ENCODE results near the gene GRIP1. TPM values are rescaled to one million over a fixed set of nuclear protein-coding genes. Genes with fewer than 3 reads are reported as not detected.

The GRIP1 gene
- total and polyA plus RNA-seq, 12 donors = 0.12 to 7.3 (median 1.9) TPM

DNA sequence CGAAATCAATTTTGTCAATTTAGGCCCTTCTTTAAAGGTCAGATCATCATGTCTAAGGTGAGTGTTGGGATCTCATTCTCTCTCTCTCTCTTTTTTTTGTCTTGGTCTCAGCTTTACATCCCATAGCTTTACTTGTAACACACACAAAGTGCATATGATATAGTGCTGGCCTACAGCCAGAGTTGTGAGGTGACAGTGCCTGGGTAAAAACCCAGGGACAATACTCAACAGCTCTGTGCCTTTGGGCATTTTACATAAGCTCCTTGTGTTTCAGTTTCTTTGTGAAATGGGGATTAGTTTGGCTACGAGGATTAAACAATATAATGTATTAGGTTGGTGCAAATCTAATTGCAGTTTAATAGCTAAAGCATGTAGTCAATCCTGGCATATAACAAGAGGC, 40.2 kb downstream of the GRIP1 start:
- no peaks in the 10 kb centered on the region for H3K4me1 ChIP-seq
- WGBS, 2 donors = 86 to 88% methylated on average over 2 of the region's 2 CpGs
- H3K4me3 ChIP-seq = no peak overlapping the region

DNA sequence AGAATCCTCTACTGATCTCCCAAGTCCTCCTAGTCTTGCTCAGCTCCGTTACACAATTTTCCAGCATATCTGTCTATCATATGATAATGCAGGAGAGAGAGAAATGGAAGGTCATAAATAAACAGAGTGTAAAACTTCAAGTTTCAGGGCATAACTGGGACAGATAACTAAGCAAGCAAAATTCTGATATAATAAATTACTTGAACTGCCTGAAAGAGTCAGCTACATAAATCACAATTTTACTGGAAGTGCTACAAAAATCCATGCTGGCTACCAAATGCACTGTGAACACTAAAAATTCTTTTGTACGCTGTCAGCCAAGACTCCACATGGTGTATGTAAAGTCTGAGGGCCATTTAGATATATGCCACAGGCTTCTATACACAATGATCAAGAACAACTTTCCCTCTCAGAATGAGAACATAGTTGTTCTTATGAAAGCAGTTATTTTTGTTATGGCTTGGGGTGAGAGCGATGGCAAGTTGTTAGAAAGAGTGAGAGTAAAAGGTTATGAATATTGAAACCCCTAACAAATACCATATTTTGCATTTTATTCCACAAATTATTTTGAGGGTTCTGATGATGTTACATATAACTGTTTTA, 41.1 kb downstream of the GRIP1 start:
- TF ChIP-seq, protein P1, sequence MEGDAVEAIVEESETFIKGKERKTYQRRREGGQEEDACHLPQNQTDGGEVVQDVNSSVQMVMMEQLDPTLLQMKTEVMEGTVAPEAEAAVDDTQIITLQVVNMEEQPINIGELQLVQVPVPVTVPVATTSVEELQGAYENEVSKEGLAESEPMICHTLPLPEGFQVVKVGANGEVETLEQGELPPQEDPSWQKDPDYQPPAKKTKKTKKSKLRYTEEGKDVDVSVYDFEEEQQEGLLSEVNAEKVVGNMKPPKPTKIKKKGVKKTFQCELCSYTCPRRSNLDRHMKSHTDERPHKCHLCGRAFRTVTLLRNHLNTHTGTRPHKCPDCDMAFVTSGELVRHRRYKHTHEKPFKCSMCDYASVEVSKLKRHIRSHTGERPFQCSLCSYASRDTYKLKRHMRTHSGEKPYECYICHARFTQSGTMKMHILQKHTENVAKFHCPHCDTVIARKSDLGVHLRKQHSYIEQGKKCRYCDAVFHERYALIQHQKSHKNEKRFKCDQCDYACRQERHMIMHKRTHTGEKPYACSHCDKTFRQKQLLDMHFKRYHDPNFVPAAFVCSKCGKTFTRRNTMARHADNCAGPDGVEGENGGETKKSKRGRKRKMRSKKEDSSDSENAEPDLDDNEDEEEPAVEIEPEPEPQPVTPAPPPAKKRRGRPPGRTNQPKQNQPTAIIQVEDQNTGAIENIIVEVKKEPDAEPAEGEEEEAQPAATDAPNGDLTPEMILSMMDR (IDR thresholded peaks at IDR 0.05) = no peak
- Histone ChIP-seq H3K4me3 (no peak overlapping the region), H3K4me1 (no peaks in the 10 kb centered on the region), H3K36me3 (no peaks in the 10 kb centered on the region), H3K9me3 (no peaks in the 10 kb centered on the region), H3K27ac (no peak overlapping the region), H3K27me3 (no peaks in the 10 kb centered on the region)
- intact Hi-C loops (cut with DNase I) = no loop called here
- DNase-seq (no peak), ATAC-seq (no peak)
- WGBS, 2 donors = 78 to 79% methylated on average over 3 of the region's 3 CpGs

More for the DNA sequence above, 40.2 kb downstream of the GRIP1 start:
- no peaks in the 10 kb centered on the region for H3K9me3 ChIP-seq
- TF ChIP-seq, protein P1 (IDR thresholded peaks at IDR 0.05) = no peak
- H3K36me3 ChIP-seq = no peaks in the 10 kb centered on the region
- no peak overlapping the region for H3K27ac ChIP-seq
- no peaks in the 10 kb centered on the region for H3K27me3 ChIP-seq
- intact Hi-C loops (cut with DNase I) = no loop called here
- no peak for ATAC-seq
- no peak for DNase-seq

DNA sequence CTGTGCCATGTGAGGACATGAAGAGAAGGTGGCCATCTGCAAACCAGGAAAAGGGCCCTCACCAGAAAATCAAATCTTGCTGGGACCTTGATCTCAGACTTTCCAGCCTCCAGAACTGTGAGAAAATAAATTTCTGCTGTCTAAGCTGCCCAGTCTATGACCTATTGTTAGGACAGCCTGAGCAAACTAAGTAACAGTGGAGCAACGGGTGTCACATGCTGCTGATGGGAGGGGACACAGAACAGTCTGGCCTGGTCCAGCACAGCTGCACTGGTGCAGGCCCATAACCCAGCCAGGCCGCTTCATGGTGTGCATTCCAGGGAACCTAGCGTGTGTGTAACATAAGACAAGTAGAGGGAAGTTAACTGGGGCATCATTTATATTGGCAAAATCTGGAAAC, 42.1 kb downstream of the GRIP1 start:
- ATAC-seq (peak; percentile 52 to 97 (median 75)), DNase-seq (peak; percentile 8 to 26)

DNA sequence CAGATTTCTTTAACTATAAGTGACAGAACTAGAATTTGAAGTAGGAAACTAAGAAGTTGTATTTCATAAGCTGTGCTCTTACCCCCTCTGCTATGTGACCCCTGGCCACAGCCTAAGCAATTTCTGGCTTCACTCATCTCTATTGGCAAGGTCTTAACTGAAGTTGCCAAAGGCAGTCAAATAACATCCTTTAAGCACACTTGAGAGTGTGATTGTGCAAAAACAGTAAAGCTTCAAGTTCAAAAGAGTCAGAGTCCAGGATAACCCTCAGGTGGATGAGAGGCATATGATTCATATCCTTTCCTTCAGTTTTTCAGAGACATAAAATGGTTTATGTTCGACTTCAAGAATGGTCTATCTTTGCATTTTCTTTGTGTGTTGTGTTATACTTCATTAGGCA, 45.2 kb downstream of the GRIP1 start:
- DNase-seq (no peak), ATAC-seq (peak in 2 of 8 donors; percentile 42 to 70)
- WGBS, 2 donors = 65 to 80% methylated on average over 1 of the region's 1 CpG
- Histone ChIP-seq H3K36me3 (no peaks in the 10 kb centered on the region), H3K9me3 (no peaks in the 10 kb centered on the region), H3K27ac (no peak overlapping the region), H3K27me3 (no peaks in the 10 kb centered on the region), H3K4me1 (peaks cover 0 to 4% (median 0%) of the 10 kb centered on the region in 9 donors), H3K4me3 (no peak overlapping the region)
- intact Hi-C loops (cut with DNase I) = loop anchor here in 1 of 10 donors (5.0 kb wide), 1 partner anchor 584 kb away; no protein-coding TSS in a partner anchor
- TF ChIP-seq, protein P1 (IDR thresholded peaks at IDR 0.05) = no peak

More for the DNA sequence above, 42.1 kb downstream of the GRIP1 start:
- Histone ChIP-seq H3K9me3 (no peaks in the 10 kb centered on the region), H3K27me3 (no peaks in the 10 kb centered on the region), H3K4me1 (no peaks in the 10 kb centered on the region), H3K36me3 (no peaks in the 10 kb centered on the region), H3K27ac (no peak overlapping the region), H3K4me3 (no peak overlapping the region)
- intact Hi-C loops (cut with DNase I) = no loop called here
- TF ChIP-seq, protein P1 (IDR thresholded peaks at IDR 0.05) = no peak
- WGBS, 2 donors = 55% methylated on average over 3 of the region's 3 CpGs
